HG03045 (cell line): ENCODE measurements around the gene WIPF2.

Source experiments
- ATAC-seq: cut with Tn5 transposase; IDR thresholded peaks from one replicate; pipeline ENCODE4 v1.9.1; 2021; ENCODE audit warnings: mild to moderate bottlenecking, moderate library complexity; ENCODE audit not compliant: unreplicated experiment

WIPF2 gene

GRCh38 chr17:40323391-40324381 is 104.6 kb downstream of the WIPF2 start:
- no peak for ATAC-seq

GRCh38 chr17:40325156-40326013 is 106.3 kb downstream of the WIPF2 start:
- no peak for ATAC-seq

- no peak for ATAC-seq
Observed at GRCh38 chr17:40326014-40326831, 107.1 kb downstream of the WIPF2 start.

GRCh38 chr17:40326832-40327199 is 107.7 kb downstream of the WIPF2 start:
- ATAC-seq, result no peak

- ATAC-seq, result no peak
Observed at GRCh38 chr17:40327244-40327729, 108.2 kb downstream of the WIPF2 start.

GRCh38 chr17:40327735-40328385 is 108.8 kb downstream of the WIPF2 start:
- ATAC-seq, result no peak

GRCh38 chr17:40328386-40328766 is 109.3 kb downstream of the WIPF2 start:
- no peak for ATAC-seq

GRCh38 chr17:40329839-40330794 is 111.0 kb downstream of the WIPF2 start:
- ATAC-seq, result no peak

GRCh38 chr17:40330850-40331470 is 111.9 kb downstream of the WIPF2 start:
- no peak for ATAC-seq

GRCh38 chr17:40331743-40332641 is 112.9 kb downstream of the WIPF2 start:
- ATAC-seq, result no peak
